Kidney (tissue), 14 donors: ENCODE results near the gene KDM3B. TPM values are rescaled to one million over a fixed set of nuclear protein-coding genes. Genes with fewer than 3 reads are reported as not detected.

Experiments used
- DNase-seq, 5 donors: peaks; one replicate each; pipeline ENCODE4 v3.0.0-alpha.2; 2013 to 2020
- FAIRE-seq: peaks from 2 replicates; lab custom pipeline; 2012; peaks lifted over from hg19 to GRCh38; lab: Jason Lieb, UNC
- H3K27ac ChIP-seq, 2 donors: one replicate each; pipeline ENCODE4 v1.7.0; 2013; ENCODE audit warnings: low read depth in 2 of 2, low read length in 2 of 2, inconsistent platforms in 1 of 2
- H3K27me3 ChIP-seq: one replicate; pipeline ENCODE4 v1.7.1; 2013; ENCODE audit warnings: low read length, inconsistent platforms; ENCODE audit not compliant: control insufficient read depth, insufficient read depth
- H3K36me3 ChIP-seq, 3 donors: one replicate each; pipeline versions ENCODE4 v1.7.0 to v1.7.1; 2013; ENCODE audit warnings: low read length in 3 of 3, control low read depth in 1 of 3, inconsistent platforms in 1 of 3; ENCODE audit not compliant: insufficient read depth in 3 of 3, control insufficient read depth in 2 of 3
- H3K4me1 ChIP-seq, 3 donors: one replicate each; pipeline versions ENCODE4 v1.7.0 to v1.7.1; 2013; ENCODE audit warnings: low read length in 3 of 3, inconsistent platforms in 1 of 3, low read depth in 1 of 3; ENCODE audit not compliant: control insufficient read depth in 2 of 3, insufficient read depth in 2 of 3
- H3K4me3 ChIP-seq, 3 donors: one replicate each; pipeline versions ENCODE4 v1.7.0 to v1.8.1; 2013; ENCODE audit warnings: low read length in 3 of 3, control low read depth in 1 of 3, inconsistent platforms in 1 of 3
- H3K9ac ChIP-seq, 3 donors: one replicate each; pipeline versions ENCODE4 v1.7.0 to v1.7.1; 2013; ENCODE audit warnings: low read length in 3 of 3, control low read depth in 1 of 3, inconsistent platforms in 1 of 3
- H3K9me3 ChIP-seq, 3 donors: one replicate each; pipeline versions ENCODE4 v1.7.0 to v1.7.1; 2013; ENCODE audit warnings: low read length in 3 of 3, control low read depth in 1 of 3, inconsistent platforms in 1 of 3; ENCODE audit not compliant: control insufficient read depth in 2 of 3, insufficient read depth in 1 of 3
- intact Hi-C: fragments of 100-400 bp; cut with DNase I; formaldehyde crosslinking; loops from one replicate; pipeline ENCODE4 v1.11.1; 2022
- polyA plus RNA-seq: library from polyadenylated mRNA; stranded (reverse); fragments of 350-450 nt; fragmentation: Illumina TruSeq; extraction: RNeasy Lipid Tissue Mini Kit (QIAGEN cat#74804); gene quantifications from one replicate; pipeline ENCODE4 v1.2.3, GENCODE V29; 2014; ENCODE audit warnings: low read depth, low replicate concordance; ENCODE audit not compliant: insufficient read depth
- total RNA-seq: library from RNA; stranded (reverse); fragmentation: NEBNext Ultra II Directional; extraction: Animal tissue kit (Norgen Biotek cat#: 25700); gene quantifications from one replicate; pipeline ENCODE4 v1.2.1, GENCODE V29; 2021
- TF ChIP-seq, protein P1 (sequence below): IDR thresholded peaks from 3 replicates; pipeline ENCODE4 v1.5.1; 2012; ENCODE audit warnings: mild to moderate bottlenecking, moderate library complexity, borderline replicate concordance; ENCODE audit not compliant: insufficient read depth; ENCODE audit errors: extremely low read depth
- donor health status: control.
- donor health status: control.
- donor health status: control.
- donor health status: control.
- donor health status: control.
- donor health status: DM: yes; HTN: yes; CAD: no.
- donor health status: Normal renal cell carcinoma (clear cell type).

The KDM3B gene
- total and polyA plus RNA-seq, 2 donors from 2014 or later = 18.5 to 69.6 TPM

- FAIRE-seq = no peak
Measured at GRCh38 chr5:138482638-138483037, 130.2 kb downstream of the KDM3B start.

More at GRCh38 chr5:138482638-138483037, 130.2 kb downstream of the KDM3B start:
- Histone ChIP-seq H3K27ac (no peak overlapping the region), H3K27me3 (no peaks in the 10 kb centered on the region), H3K4me1 (no peaks in the 10 kb centered on the region), H3K9me3 (no peaks in the 10 kb centered on the region), H3K36me3 (no peaks in the 10 kb centered on the region), H3K9ac (no peak overlapping the region), H3K4me3 (no peak overlapping the region)
- TF ChIP-seq, protein P1, sequence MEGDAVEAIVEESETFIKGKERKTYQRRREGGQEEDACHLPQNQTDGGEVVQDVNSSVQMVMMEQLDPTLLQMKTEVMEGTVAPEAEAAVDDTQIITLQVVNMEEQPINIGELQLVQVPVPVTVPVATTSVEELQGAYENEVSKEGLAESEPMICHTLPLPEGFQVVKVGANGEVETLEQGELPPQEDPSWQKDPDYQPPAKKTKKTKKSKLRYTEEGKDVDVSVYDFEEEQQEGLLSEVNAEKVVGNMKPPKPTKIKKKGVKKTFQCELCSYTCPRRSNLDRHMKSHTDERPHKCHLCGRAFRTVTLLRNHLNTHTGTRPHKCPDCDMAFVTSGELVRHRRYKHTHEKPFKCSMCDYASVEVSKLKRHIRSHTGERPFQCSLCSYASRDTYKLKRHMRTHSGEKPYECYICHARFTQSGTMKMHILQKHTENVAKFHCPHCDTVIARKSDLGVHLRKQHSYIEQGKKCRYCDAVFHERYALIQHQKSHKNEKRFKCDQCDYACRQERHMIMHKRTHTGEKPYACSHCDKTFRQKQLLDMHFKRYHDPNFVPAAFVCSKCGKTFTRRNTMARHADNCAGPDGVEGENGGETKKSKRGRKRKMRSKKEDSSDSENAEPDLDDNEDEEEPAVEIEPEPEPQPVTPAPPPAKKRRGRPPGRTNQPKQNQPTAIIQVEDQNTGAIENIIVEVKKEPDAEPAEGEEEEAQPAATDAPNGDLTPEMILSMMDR = no peak
- intact Hi-C loops = no loop called here
- DNase-seq = no peak

Other genes with a start within 250 kb of the KDM3B start
- gene NME5, start 213.3 kb upstream of the KDM3B start, total RNA-seq = 20.6 TPM
- 30.2 TPM for gene NME5, start 213.3 kb upstream of the KDM3B start, polyA plus RNA-seq
- 54.5 TPM for gene BRD8, start 174.1 kb upstream of the KDM3B start, total RNA-seq
- gene BRD8, start 174.1 kb upstream of the KDM3B start, polyA plus RNA-seq = 32.1 TPM
- gene KIF20A, start 173.6 kb upstream of the KDM3B start, total RNA-seq = 0.63 TPM
- gene KIF20A, start 173.6 kb upstream of the KDM3B start, polyA plus RNA-seq = 0.22 TPM
- 28.3 TPM for gene CDC23, start 139.4 kb upstream of the KDM3B start, total RNA-seq
- gene CDC23, start 139.4 kb upstream of the KDM3B start, polyA plus RNA-seq = 17.6 TPM
- 0.41 TPM for gene GFRA3, start 78.1 kb upstream of the KDM3B start, total RNA-seq
- 1.0 TPM for gene GFRA3, start 78.1 kb upstream of the KDM3B start, polyA plus RNA-seq
- gene CDC25C, start 20.9 kb upstream of the KDM3B start, total RNA-seq = 0.25 TPM
- not detected for gene CDC25C, start 20.9 kb upstream of the KDM3B start, polyA plus RNA-seq
- gene FAM53C, start 14.4 kb upstream of the KDM3B start, total RNA-seq = 18.9 TPM
- gene FAM53C, start 14.4 kb upstream of the KDM3B start, polyA plus RNA-seq = 8.1 TPM
- gene REEP2, start 86.4 kb downstream of the KDM3B start, total RNA-seq = 1.9 TPM
- 8.8 TPM for gene REEP2, start 86.4 kb downstream of the KDM3B start, polyA plus RNA-seq
- 68.6 TPM for gene EGR1, start 112.8 kb downstream of the KDM3B start, total RNA-seq
- 65.8 TPM for gene EGR1, start 112.8 kb downstream of the KDM3B start, polyA plus RNA-seq
- 85.6 TPM for gene ETF1, start 190.6 kb downstream of the KDM3B start, total RNA-seq
- 37.5 TPM for gene ETF1, start 190.6 kb downstream of the KDM3B start, polyA plus RNA-seq
- 192 TPM for gene HSPA9, start 222.7 kb downstream of the KDM3B start, total RNA-seq
- gene HSPA9, start 222.7 kb downstream of the KDM3B start, polyA plus RNA-seq = 331 TPM